ENCODE data around the gene C1orf198.

DNA sequence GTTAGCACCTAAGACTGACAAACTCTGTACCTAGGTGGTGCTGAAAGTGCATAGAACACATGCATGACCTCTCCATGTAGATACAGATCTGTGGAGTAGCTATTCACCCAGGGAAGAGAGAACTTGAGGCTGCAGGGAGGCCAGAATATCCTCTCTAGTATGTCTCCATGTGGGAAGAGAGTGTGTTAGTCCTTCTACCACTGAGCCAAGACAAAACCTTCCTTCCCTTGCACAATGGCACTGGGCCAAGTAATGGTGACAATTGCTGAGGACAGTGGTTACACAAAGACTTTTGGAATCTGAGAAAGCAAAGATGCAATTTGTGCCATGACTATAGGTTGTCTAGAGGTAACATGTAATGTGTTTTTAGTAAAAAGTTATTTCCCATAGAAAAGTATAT is 52.3 kb downstream of the C1orf198 start:
- TF ChIP-seq, protein P1, sequence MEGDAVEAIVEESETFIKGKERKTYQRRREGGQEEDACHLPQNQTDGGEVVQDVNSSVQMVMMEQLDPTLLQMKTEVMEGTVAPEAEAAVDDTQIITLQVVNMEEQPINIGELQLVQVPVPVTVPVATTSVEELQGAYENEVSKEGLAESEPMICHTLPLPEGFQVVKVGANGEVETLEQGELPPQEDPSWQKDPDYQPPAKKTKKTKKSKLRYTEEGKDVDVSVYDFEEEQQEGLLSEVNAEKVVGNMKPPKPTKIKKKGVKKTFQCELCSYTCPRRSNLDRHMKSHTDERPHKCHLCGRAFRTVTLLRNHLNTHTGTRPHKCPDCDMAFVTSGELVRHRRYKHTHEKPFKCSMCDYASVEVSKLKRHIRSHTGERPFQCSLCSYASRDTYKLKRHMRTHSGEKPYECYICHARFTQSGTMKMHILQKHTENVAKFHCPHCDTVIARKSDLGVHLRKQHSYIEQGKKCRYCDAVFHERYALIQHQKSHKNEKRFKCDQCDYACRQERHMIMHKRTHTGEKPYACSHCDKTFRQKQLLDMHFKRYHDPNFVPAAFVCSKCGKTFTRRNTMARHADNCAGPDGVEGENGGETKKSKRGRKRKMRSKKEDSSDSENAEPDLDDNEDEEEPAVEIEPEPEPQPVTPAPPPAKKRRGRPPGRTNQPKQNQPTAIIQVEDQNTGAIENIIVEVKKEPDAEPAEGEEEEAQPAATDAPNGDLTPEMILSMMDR (IDR thresholded peaks at IDR 0.05) = no peak
- TF ChIP-seq POLR2AphosphoS5 (IDR thresholded peaks at IDR 0.05) (no peak), POLR2A (IDR thresholded peaks at IDR 0.05) (no peak)

Data from breast epithelium (tissue), 3 donors.